Fibroblast of lung (primary cell): ENCODE data around the gene RASGEF1C. TPM values are rescaled to one million over a fixed set of nuclear protein-coding genes. Genes with fewer than 3 reads are reported as not detected.

Source experiments
- DNase-seq, 2 donors: peaks; one replicate each; pipeline versions ENCODE4 v3.0.0 to v3.0.0-alpha.2; 2010; ENCODE audit warnings: low read depth in 2 of 2
- H2AFZ ChIP-seq: 2 replicates; pipeline ENCODE4 v1.5.1; 2012; ENCODE audit warnings: low read length, control low read depth, inconsistent platforms
- H3K27ac ChIP-seq: 2 replicates; pipeline ENCODE4 v1.5.1; 2011; ENCODE audit warnings: low read length, control low read depth; ENCODE audit not compliant: insufficient read depth
- H3K27me3 ChIP-seq: 2 replicates; pipeline ENCODE4 v1.5.1; 2011; ENCODE audit warnings: mild to moderate bottlenecking, low read length; ENCODE audit not compliant: control insufficient read depth, insufficient read depth
- H3K36me3 ChIP-seq: 2 replicates; pipeline ENCODE4 v1.5.1; 2011; ENCODE audit warnings: low read length; ENCODE audit not compliant: control insufficient read depth, insufficient read depth
- H3K4me1 ChIP-seq: 2 replicates; pipeline ENCODE4 v1.5.1; 2011; ENCODE audit warnings: low read length; ENCODE audit not compliant: control insufficient read depth, insufficient read depth; ENCODE audit errors: extremely low read depth
- H3K4me2 ChIP-seq: 2 replicates; pipeline ENCODE4 v1.5.1; 2011; ENCODE audit warnings: low read length, control low read depth; ENCODE audit not compliant: insufficient read depth; ENCODE audit errors: extremely low read depth
- H3K4me3 ChIP-seq, 4 experiments: fragments of 200-600 bp in 1 of 4; sonication (generic) in 1 of 4; replicated peaks in 1 of 4; 2 replicates each; pipeline ENCODE4 v1.5.1; 2011 to 2016; ENCODE audit warnings: low read length in 4 of 4, low read depth in 3 of 4, mild to moderate bottlenecking in 3 of 4, control low read depth in 2 of 4, inconsistent platforms in 1 of 4, mixed read lengths in 1 of 4; ENCODE audit not compliant: insufficient read depth in 1 of 4; ENCODE audit errors: control extremely low read depth in 1 of 4
- H3K79me2 ChIP-seq: 2 replicates; pipeline ENCODE4 v1.5.1; 2012; ENCODE audit warnings: mild to moderate bottlenecking, low read length, inconsistent platforms; ENCODE audit not compliant: control insufficient read depth, insufficient read depth
- H3K9ac ChIP-seq: 2 replicates; pipeline ENCODE4 v1.5.1; 2011; ENCODE audit warnings: mild to moderate bottlenecking, low read length, control low read depth; ENCODE audit not compliant: insufficient read depth
- H3K9me3 ChIP-seq: 2 replicates; pipeline ENCODE4 v1.5.1; 2012; ENCODE audit warnings: low read depth, low read length; ENCODE audit not compliant: control insufficient read depth, insufficient read depth
- H4K20me1 ChIP-seq: 2 replicates; pipeline ENCODE4 v1.5.1; 2011; ENCODE audit warnings: low read length; ENCODE audit not compliant: control insufficient read depth, insufficient read depth; ENCODE audit errors: extremely low read depth
- CTCF ChIP-seq, 2 donors: IDR thresholded peaks in 1 of 2; conservative IDR thresholded peaks in 1 of 2; 1 replicate in 1 of 2; 2 replicates in 1 of 2; pipeline ENCODE4 v1.5.1; 2011 to 2012; ENCODE audit warnings: low read length in 2 of 2, control low read depth in 1 of 2, inconsistent platforms in 1 of 2, low read depth in 1 of 2, mild to moderate bottlenecking in 1 of 2
- EZH2 ChIP-seq: IDR thresholded peaks from 2 replicates; pipeline ENCODE4 v1.5.1; 2012; ENCODE audit warnings: low read length, control low read depth, mild to moderate bottlenecking; ENCODE audit errors: missing control alignments
- polyA plus RNA-seq, 2 donors: library from polyadenylated mRNA; depleted of rRNA in 1 of 2; stranded (reverse) in 1 of 2; unstranded in 1 of 2; fragments of >200 nt; gene quantifications; 2 replicates each; pipeline ENCODE4 v1.2.1, GENCODE V29; 2011 to 2012; ENCODE audit warnings: missing spikeins in 1 of 2
- total RNA-seq: library from RNA; depleted of rRNA; stranded (reverse); fragments of >200 nt; gene quantifications from 2 replicates; pipeline ENCODE4 v1.2.1, GENCODE V29; 2014

RASGEF1C gene
- total and polyA plus RNA-seq, 2 donors (not counting 1 experiment from before 2014, with no cell fraction given), result under 0.01 TPM; not detected in 1

DNA sequence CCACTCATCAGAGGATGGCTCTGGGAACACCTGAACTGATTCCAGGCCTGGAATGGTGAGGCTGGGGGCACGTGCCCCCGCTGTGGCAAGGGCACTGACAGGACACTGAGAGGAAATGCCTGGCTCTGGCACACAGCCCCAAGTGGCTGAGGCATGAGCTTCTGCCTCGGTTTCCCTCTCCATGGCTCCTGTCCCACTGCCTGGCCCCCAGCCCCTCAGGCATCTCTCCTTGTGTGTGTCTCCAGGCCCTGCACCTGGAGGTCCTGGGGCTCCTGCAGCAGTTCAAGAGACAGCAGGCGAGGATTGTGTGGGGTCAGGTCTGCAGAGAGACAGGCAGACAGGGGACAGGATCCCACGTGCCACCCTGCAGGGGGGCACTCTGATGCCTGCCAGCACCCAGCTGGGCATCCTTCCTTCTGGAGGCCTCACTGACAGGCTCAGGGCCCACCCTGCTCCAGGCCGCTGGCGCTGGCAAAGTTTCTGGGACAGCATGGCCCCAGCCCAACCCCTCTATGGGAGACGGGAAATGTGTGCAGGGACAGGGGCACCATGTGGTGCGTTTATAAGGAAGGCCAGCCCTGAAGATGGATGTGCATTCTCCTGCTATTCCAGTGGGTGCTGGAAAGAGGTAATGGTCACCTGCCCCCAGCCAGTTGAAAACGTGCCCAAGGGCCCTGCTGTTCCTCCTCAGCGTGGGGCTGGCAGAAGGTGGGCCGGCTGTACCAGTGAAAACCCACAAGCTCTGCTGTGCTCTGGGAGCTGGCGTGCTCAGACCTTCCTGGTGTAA lies 66.0 kb downstream of the RASGEF1C start:
- H3K9me3 ChIP-seq, result no peaks in the 10 kb centered on the region
- H3K4me2 ChIP-seq, result no peak overlapping the region
- H3K9ac ChIP-seq, result no peak overlapping the region
- no peaks in the 10 kb centered on the region for H3K36me3 ChIP-seq
- H3K79me2 ChIP-seq, result no peaks in the 10 kb centered on the region
- DNase-seq, result no peak
- H3K4me3 ChIP-seq, result no peak overlapping the region
- no peak overlapping the region for H3K27ac ChIP-seq
- no peaks in the 10 kb centered on the region for H4K20me1 ChIP-seq
- TF ChIP-seq EZH2 (no peak), CTCF (conservative IDR thresholded peaks at IDR 0.05 in 1 of 2, IDR thresholded peaks at IDR 0.05 in 1 of 2; ENCODE audit: low read depth in 1 of 2, low read length in 2 of 2) (no peak)
- no peaks in the 10 kb centered on the region for H3K4me1 ChIP-seq
- H3K27me3 ChIP-seq, result no peaks in the 10 kb centered on the region
- H2AFZ ChIP-seq, result no peak overlapping the region

GRCh38 chr5:180142021-180142765 lies 66.8 kb downstream of the RASGEF1C start:
- H3K4me1 ChIP-seq, result no peaks in the 10 kb centered on the region
- H3K27ac ChIP-seq, result no peak overlapping the region
- no peaks in the 10 kb centered on the region for H3K9me3 ChIP-seq
- no peak for TF ChIP-seq EZH2
- no peak for TF ChIP-seq CTCF (conservative IDR thresholded peaks at IDR 0.05 in 1 of 2, IDR thresholded peaks at IDR 0.05 in 1 of 2; ENCODE audit: low read depth in 1 of 2, low read length in 2 of 2)
- no peak overlapping the region for H3K9ac ChIP-seq
- no peaks in the 10 kb centered on the region for H4K20me1 ChIP-seq
- no peak overlapping the region for H3K4me2 ChIP-seq
- DNase-seq, result no peak
- H2AFZ ChIP-seq, result no peak overlapping the region
- no peaks in the 10 kb centered on the region for H3K27me3 ChIP-seq
- no peak overlapping the region for H3K4me3 ChIP-seq
- no peaks in the 10 kb centered on the region for H3K36me3 ChIP-seq
- no peaks in the 10 kb centered on the region for H3K79me2 ChIP-seq

GRCh38 chr5:180141068-180141660 lies 67.8 kb downstream of the RASGEF1C start:
- H3K36me3 ChIP-seq, result no peaks in the 10 kb centered on the region

More at GRCh38 chr5:180141068-180141660, 67.8 kb downstream of the RASGEF1C start:
- H3K79me2 ChIP-seq, result no peaks in the 10 kb centered on the region
- H3K27me3 ChIP-seq, result no peaks in the 10 kb centered on the region
- no peak overlapping the region for H3K27ac ChIP-seq
- H3K9ac ChIP-seq, result no peak overlapping the region
- no peaks in the 10 kb centered on the region for H3K9me3 ChIP-seq
- no peak overlapping the region for H3K4me3 ChIP-seq
- no peak for TF ChIP-seq EZH2
- no peak for TF ChIP-seq CTCF (conservative IDR thresholded peaks at IDR 0.05 in 1 of 2, IDR thresholded peaks at IDR 0.05 in 1 of 2; ENCODE audit: low read depth in 1 of 2, low read length in 2 of 2)
- no peak overlapping the region for H2AFZ ChIP-seq
- no peak overlapping the region for H3K4me2 ChIP-seq
- no peaks in the 10 kb centered on the region for H3K4me1 ChIP-seq
- H4K20me1 ChIP-seq, result no peaks in the 10 kb centered on the region
- DNase-seq, result no peak
